SK-N-MC (cell line): Measurements from ENCODE around the gene CCDC69.

Experiments
- EZH2 ChIP-seq: fragments of 200-600 bp; sonication (generic); IDR thresholded peaks from one replicate; pipeline ENCODE4 v1.6.1; 2017; ENCODE audit warnings: antibody characterized with exemption
- FOXP2 ChIP-seq: optimal IDR thresholded peaks from 2 replicates; pipeline ENCODE3; 2011; ENCODE audit warnings: mild to moderate bottlenecking, moderate library complexity; ENCODE audit not compliant: insufficient read depth; ENCODE audit errors: extremely low read length, control extremely low read depth

- no peak for TF ChIP-seq EZH2
- TF ChIP-seq FOXP2 = no peak
Measured at GRCh38 chr5:151162776-151163175, 61.1 kb downstream of the CCDC69 start.
